Epidermal melanocyte (primary cell): ENCODE results near the gene KLK6.
"Not testable (repeated sequence)": the region's sequence is repeated elsewhere in the genome, so short reads cannot be mapped to it uniquely, and the experiment has no call there.

Experiments
- DNase-seq: peaks from one replicate; pipeline ENCODE4 v3.0.0; 2011; ENCODE audit warnings: low spot score; ENCODE audit not compliant: insufficient read length

The KLK6 gene

GRCh38 chr19:50994129-50994528 lies 24.7 kb upstream of the KLK6 start:
- DNase-seq = no peak

- DNase-seq = no peak
Measured at GRCh38 chr19:50992666-50993035, 23.3 kb upstream of the KLK6 start.

- DNase-seq = not testable (repeated sequence)
Measured at GRCh38 chr19:50984416-50984815, 15.0 kb upstream of the KLK6 start.

- no peak for DNase-seq
Measured at GRCh38 chr19:50983625-50984292, 14.4 kb upstream of the KLK6 start, which contains the start of gene KLK7. Gene KLK7, minus strand, starts transcription at chr19:50983917. Its CDS starts 1,518 bp downstream, at chr19:50982399.

GRCh38 chr19:50982186-50982585 lies 12.8 kb upstream of the KLK6 start:
- DNase-seq = no peak

- DNase-seq = no peak
Measured at GRCh38 chr19:50981587-50982146, 12.3 kb upstream of the KLK6 start.

- DNase-seq = no peak
Measured at GRCh38 chr19:50980208-50980607, 10.8 kb upstream of the KLK6 start.

GRCh38 chr19:50979758-50980157 lies 10.4 kb upstream of the KLK6 start:
- DNase-seq = no peak

GRCh38 chr19:50978772-50979390 lies 9.5 kb upstream of the KLK6 start:
- no peak for DNase-seq

- no peak for DNase-seq
Measured at GRCh38 chr19:50977626-50978025, 8.2 kb upstream of the KLK6 start.

GRCh38 chr19:50975766-50976165 lies 6.4 kb upstream of the KLK6 start:
- no peak for DNase-seq

- DNase-seq = no peak
Measured at GRCh38 chr19:50974702-50975556, 5.5 kb upstream of the KLK6 start.

GRCh38 chr19:50972795-50973376 lies 3.5 kb upstream of the KLK6 start:
- DNase-seq = no peak

GRCh38 chr19:50969810-50970209 lies 419 bp upstream of the KLK6 start:
- DNase-seq = not testable (repeated sequence)

GRCh38 chr19:50968716-50969412 lies 527 bp downstream of the KLK6 start:
- DNase-seq = no peak

- DNase-seq = no peak
Measured at GRCh38 chr19:50967929-50968715, 1.3 kb downstream of the KLK6 start.

- DNase-seq = no peak
Measured at GRCh38 chr19:50964266-50964665, 5.1 kb downstream of the KLK6 start.

GRCh38 chr19:50963381-50963780 lies 6.0 kb downstream of the KLK6 start:
- DNase-seq = no peak

GRCh38 chr19:50962245-50962644 lies 7.1 kb downstream of the KLK6 start:
- DNase-seq = no peak
